Measurements from ENCODE around the gene CDKAL1. TPM values are rescaled to one million over a fixed set of nuclear protein-coding genes. Genes with fewer than 3 reads are reported as not detected.

CDKAL1 gene
- total and polyA plus RNA-seq, 10 of the 15 experiments (the other 5 are each of a cell fraction or from before 2014, with no cell fraction given): 10.7 to 26.9 (median 17.3) TPM

DNA sequence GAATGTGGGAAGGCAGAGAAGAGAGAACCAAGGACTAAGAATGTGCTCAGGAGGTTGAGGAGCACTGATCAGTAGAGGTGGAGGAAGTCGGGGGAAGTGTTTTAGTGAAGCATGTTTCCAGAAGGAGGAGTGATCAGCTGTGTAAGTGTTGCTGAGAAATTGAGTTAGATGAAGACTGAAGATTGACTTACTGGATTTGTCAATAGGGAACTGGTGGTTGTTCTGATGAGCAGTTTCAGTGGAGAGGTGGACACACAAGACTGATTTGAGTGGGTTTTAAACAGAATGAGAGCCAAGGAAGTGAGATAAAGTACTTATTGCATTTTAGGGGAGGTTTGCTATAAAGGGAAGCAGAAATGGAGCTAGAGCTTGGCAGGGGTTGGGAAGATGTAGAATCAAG is 182.6 kb downstream of the CDKAL1 start (continued):
- TF ChIP-seq, protein P1, sequence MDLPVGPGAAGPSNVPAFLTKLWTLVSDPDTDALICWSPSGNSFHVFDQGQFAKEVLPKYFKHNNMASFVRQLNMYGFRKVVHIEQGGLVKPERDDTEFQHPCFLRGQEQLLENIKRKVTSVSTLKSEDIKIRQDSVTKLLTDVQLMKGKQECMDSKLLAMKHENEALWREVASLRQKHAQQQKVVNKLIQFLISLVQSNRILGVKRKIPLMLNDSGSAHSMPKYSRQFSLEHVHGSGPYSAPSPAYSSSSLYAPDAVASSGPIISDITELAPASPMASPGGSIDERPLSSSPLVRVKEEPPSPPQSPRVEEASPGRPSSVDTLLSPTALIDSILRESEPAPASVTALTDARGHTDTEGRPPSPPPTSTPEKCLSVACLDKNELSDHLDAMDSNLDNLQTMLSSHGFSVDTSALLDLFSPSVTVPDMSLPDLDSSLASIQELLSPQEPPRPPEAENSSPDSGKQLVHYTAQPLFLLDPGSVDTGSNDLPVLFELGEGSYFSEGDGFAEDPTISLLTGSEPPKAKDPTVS (IDR thresholded peaks at IDR 0.05; ENCODE audit: low read depth, low read length): no peak
- TF ChIP-seq BCL11A (IDR thresholded peaks at IDR 0.05; ENCODE audit: low read depth, low read length) (peak; percentile 80), MTA2 (IDR thresholded peaks at IDR 0.05; ENCODE audit: low read depth) (peak; percentile 87), ZNF622 (IDR thresholded peaks at IDR 0.05) (no peak), HDAC2 (IDR thresholded peaks at IDR 0.05) (no peak), ATF2 (IDR thresholded peaks at IDR 0.05; ENCODE audit: low read length) (peak; percentile 73; the same call in 1 of the 2 replicates), RCOR1 (conservative IDR thresholded peaks at IDR 0.05; ENCODE audit: low read depth, low read length) (no peak), MYC (IDR thresholded peaks at IDR 0.05; ENCODE audit: insufficient read depth, insufficient read length, insufficient replicate concordance, low read length, severe bottlenecking) (no peak), MAX (IDR thresholded peaks at IDR 0.05; ENCODE audit: low read depth, low read length) (no peak), SIN3A (IDR thresholded peaks at IDR 0.05; ENCODE audit: low read depth, low read length) (no peak), TARDBP (IDR thresholded peaks at IDR 0.05; ENCODE audit: borderline replicate concordance) (no peak), MYB (IDR thresholded peaks at IDR 0.05; ENCODE audit: borderline replicate concordance, low read depth, low read length) (no peak), CHD2 (IDR thresholded peaks at IDR 0.05; ENCODE audit: borderline replicate concordance, low read depth, low read length) (no peak), SRF (IDR thresholded peaks at IDR 0.05; ENCODE audit: low read depth in 2 of 2, low read length in 2 of 2) (no peak), RELA (IDR thresholded peaks at IDR 0.05; ENCODE audit: borderline replicate concordance, partially characterized antibody) (no peak)
- TF ChIP-seq, protein P2, sequence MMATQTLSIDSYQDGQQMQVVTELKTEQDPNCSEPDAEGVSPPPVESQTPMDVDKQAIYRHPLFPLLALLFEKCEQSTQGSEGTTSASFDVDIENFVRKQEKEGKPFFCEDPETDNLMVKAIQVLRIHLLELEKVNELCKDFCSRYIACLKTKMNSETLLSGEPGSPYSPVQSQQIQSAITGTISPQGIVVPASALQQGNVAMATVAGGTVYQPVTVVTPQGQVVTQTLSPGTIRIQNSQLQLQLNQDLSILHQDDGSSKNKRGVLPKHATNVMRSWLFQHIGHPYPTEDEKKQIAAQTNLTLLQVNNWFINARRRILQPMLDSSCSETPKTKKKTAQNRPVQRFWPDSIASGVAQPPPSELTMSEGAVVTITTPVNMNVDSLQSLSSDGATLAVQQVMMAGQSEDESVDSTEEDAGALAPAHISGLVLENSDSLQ (IDR thresholded peaks at IDR 0.05): peak; percentile 72
- TF ChIP-seq, protein P3, sequence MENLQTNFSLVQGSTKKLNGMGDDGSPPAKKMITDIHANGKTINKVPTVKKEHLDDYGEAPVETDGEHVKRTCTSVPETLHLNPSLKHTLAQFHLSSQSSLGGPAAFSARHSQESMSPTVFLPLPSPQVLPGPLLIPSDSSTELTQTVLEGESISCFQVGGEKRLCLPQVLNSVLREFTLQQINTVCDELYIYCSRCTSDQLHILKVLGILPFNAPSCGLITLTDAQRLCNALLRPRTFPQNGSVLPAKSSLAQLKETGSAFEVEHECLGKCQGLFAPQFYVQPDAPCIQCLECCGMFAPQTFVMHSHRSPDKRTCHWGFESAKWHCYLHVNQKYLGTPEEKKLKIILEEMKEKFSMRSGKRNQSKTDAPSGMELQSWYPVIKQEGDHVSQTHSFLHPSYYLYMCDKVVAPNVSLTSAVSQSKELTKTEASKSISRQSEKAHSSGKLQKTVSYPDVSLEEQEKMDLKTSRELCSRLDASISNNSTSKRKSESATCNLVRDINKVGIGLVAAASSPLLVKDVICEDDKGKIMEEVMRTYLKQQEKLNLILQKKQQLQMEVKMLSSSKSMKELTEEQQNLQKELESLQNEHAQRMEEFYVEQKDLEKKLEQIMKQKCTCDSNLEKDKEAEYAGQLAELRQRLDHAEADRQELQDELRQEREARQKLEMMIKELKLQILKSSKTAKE (IDR thresholded peaks at IDR 0.05; ENCODE audit: low read depth, poor library complexity, severe bottlenecking): no peak
- TF ChIP-seq, protein P4, sequence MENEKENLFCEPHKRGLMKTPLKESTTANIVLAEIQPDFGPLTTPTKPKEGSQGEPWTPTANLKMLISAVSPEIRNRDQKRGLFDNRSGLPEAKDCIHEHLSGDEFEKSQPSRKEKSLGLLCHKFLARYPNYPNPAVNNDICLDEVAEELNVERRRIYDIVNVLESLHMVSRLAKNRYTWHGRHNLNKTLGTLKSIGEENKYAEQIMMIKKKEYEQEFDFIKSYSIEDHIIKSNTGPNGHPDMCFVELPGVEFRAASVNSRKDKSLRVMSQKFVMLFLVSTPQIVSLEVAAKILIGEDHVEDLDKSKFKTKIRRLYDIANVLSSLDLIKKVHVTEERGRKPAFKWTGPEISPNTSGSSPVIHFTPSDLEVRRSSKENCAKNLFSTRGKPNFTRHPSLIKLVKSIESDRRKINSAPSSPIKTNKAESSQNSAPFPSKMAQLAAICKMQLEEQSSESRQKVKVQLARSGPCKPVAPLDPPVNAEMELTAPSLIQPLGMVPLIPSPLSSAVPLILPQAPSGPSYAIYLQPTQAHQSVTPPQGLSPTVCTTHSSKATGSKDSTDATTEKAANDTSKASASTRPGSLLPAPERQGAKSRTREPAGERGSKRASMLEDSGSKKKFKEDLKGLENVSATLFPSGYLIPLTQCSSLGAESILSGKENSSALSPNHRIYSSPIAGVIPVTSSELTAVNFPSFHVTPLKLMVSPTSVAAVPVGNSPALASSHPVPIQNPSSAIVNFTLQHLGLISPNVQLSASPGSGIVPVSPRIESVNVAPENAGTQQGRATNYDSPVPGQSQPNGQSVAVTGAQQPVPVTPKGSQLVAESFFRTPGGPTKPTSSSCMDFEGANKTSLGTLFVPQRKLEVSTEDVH (IDR thresholded peaks at IDR 0.05; ENCODE audit: low read depth, partially characterized antibody): no peak
- TF ChIP-seq, protein P5, sequence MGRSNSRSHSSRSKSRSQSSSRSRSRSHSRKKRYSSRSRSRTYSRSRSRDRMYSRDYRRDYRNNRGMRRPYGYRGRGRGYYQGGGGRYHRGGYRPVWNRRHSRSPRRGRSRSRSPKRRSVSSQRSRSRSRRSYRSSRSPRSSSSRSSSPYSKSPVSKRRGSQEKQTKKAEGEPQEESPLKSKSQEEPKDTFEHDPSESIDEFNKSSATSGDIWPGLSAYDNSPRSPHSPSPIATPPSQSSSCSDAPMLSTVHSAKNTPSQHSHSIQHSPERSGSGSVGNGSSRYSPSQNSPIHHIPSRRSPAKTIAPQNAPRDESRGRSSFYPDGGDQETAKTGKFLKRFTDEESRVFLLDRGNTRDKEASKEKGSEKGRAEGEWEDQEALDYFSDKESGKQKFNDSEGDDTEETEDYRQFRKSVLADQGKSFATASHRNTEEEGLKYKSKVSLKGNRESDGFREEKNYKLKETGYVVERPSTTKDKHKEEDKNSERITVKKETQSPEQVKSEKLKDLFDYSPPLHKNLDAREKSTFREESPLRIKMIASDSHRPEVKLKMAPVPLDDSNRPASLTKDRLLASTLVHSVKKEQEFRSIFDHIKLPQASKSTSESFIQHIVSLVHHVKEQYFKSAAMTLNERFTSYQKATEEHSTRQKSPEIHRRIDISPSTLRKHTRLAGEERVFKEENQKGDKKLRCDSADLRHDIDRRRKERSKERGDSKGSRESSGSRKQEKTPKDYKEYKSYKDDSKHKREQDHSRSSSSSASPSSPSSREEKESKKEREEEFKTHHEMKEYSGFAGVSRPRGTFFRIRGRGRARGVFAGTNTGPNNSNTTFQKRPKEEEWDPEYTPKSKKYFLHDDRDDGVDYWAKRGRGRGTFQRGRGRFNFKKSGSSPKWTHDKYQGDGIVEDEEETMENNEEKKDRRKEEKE (IDR thresholded peaks at IDR 0.05): no peak
